Measurements from ENCODE around the gene HDAC9. TPM values are rescaled to one million over a fixed set of nuclear protein-coding genes. Genes with fewer than 3 reads are reported as not detected.

HDAC9 gene
- total RNA-seq, 1 donor from 2014 or later = 28.6 TPM

DNA sequence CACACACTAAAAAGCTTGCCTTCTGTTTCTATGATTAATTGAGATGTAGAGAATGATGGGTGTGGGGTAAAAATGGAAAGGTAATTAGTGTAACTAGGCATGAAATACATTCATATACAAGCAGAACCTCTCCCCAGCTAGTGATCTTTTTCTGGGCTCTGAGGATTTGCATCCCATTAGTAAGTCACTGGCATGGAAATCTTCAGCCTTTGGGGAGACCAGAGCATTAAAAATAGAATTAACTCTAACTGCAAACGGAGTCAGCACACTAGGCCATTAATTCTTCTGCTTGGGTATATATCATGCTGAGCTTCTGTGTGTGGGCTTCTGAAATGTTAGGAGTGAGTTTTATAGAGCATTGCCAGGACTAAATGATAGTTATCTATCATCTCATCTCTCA lies 128.9 kb downstream of the HDAC9 start:
- Histone ChIP-seq H3K9ac (no peak overlapping the region), H3K4me2 (no peak overlapping the region), H3K36me3 (no peaks in the 10 kb centered on the region), H3K4me1 (peaks cover 6% of the 10 kb centered on the region), H3K27me3 (no peaks in the 10 kb centered on the region), H2AFZ (replicated peaks) (no peak overlapping the region), H3K27ac (no peak overlapping the region), H3K79me2 (ENCODE audit: low read depth) (no peaks in the 10 kb centered on the region), H3K4me3 (no peak overlapping the region), H4K20me1 (ENCODE audit: low read depth) (no peaks in the 10 kb centered on the region), H3F3A (ENCODE audit: low read depth) (no peaks in the 10 kb centered on the region), H3K9me3 (ENCODE audit: low read depth) (no peaks in the 10 kb centered on the region)
- H3K4me3 Mint-ChIP-seq = no peak overlapping the region
- H3K27me3 Mint-ChIP-seq (ENCODE audit: insufficient read depth, low read depth) = no peaks in the 10 kb centered on the region
- H3K4me1 Mint-ChIP-seq = peaks cover 12% of the 10 kb centered on the region
- peak; percentile 8 for DNase-seq (ENCODE audit: low spot score)
- TF ChIP-seq, protein P1, sequence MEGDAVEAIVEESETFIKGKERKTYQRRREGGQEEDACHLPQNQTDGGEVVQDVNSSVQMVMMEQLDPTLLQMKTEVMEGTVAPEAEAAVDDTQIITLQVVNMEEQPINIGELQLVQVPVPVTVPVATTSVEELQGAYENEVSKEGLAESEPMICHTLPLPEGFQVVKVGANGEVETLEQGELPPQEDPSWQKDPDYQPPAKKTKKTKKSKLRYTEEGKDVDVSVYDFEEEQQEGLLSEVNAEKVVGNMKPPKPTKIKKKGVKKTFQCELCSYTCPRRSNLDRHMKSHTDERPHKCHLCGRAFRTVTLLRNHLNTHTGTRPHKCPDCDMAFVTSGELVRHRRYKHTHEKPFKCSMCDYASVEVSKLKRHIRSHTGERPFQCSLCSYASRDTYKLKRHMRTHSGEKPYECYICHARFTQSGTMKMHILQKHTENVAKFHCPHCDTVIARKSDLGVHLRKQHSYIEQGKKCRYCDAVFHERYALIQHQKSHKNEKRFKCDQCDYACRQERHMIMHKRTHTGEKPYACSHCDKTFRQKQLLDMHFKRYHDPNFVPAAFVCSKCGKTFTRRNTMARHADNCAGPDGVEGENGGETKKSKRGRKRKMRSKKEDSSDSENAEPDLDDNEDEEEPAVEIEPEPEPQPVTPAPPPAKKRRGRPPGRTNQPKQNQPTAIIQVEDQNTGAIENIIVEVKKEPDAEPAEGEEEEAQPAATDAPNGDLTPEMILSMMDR (IDR thresholded peaks at IDR 0.05) = no peak
- no peak for TF ChIP-seq EZH2phosphoT487 (IDR thresholded peaks at IDR 0.05)
- no peak for TF ChIP-seq EZH2 (IDR thresholded peaks at IDR 0.05)
- no peaks in the 10 kb centered on the region for H3K36me3 Mint-ChIP-seq
- no peak overlapping the region for H3K27ac Mint-ChIP-seq
- no peaks in the 10 kb centered on the region for H3K9me3 Mint-ChIP-seq

DNA sequence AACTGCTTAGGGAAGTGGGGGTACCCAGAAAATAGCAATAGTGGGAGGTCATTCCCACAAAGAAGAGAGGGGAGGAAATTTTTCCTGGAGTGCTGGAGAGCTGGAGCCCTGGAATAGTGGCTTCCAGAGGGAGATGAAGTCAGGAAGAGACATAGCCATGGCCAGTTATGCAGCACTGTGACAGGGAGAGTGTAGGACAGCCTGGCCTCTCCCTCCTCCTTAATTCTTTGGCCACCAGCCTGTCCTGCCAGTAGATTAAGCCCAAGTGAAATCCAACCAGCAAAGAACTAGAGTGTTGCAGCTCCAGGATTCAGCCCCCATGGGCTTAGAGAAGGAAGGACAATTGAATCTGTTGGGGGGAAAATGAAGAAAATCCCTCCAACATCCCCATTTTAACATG lies 130.5 kb downstream of the HDAC9 start:
- Mint-ChIP-seq H3K27me3 (ENCODE audit: insufficient read depth, low read depth) (no peaks in the 10 kb centered on the region), H3K4me3 (no peak overlapping the region), H3K4me1 (peaks cover 12% of the 10 kb centered on the region), H3K36me3 (no peaks in the 10 kb centered on the region), H3K9me3 (no peaks in the 10 kb centered on the region), H3K27ac (no peak overlapping the region)
- no peaks in the 10 kb centered on the region for H4K20me1 ChIP-seq (ENCODE audit: low read depth)
- TF ChIP-seq, protein P1 (IDR thresholded peaks at IDR 0.05) = no peak
- TF ChIP-seq EZH2 (IDR thresholded peaks at IDR 0.05) (no peak), EZH2phosphoT487 (IDR thresholded peaks at IDR 0.05) (no peak)
- no peaks in the 10 kb centered on the region for H3K27me3 ChIP-seq
- no peak overlapping the region for H3K4me2 ChIP-seq
- H3K4me3 ChIP-seq = no peak overlapping the region
- no peak overlapping the region for H2AFZ ChIP-seq (replicated peaks)
- DNase-seq (ENCODE audit: low spot score) = no peak
- H3K4me1 ChIP-seq = peaks cover 6% of the 10 kb centered on the region
- H3K27ac ChIP-seq = no peak overlapping the region
- H3F3A ChIP-seq (ENCODE audit: low read depth) = no peaks in the 10 kb centered on the region
- no peaks in the 10 kb centered on the region for H3K36me3 ChIP-seq
- no peak overlapping the region for H3K9ac ChIP-seq
- H3K9me3 ChIP-seq (ENCODE audit: low read depth) = no peaks in the 10 kb centered on the region
- no peaks in the 10 kb centered on the region for H3K79me2 ChIP-seq (ENCODE audit: low read depth)

DNA sequence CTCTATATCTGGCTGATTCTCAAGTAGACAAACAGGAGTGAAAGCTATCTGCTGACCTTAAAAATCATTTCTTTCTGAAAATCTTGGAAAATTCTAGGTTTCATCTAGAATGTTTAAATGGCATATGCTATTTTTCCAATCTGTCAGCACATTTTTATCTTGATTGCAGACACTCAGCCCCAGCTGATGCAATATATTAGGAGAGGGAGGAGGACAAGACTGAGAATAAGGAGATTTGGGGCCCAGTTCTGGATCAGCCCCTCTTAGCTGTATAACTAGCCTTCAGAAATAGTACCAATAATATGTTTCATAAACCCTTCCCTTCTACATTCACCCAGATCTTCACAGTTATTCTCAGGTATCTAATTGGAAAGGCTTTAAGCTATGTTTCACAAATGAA lies 131.2 kb downstream of the HDAC9 start:
- Mint-ChIP-seq H3K27me3 (ENCODE audit: insufficient read depth, low read depth) (no peaks in the 10 kb centered on the region), H3K36me3 (no peaks in the 10 kb centered on the region), H3K4me1 (peaks cover 12% of the 10 kb centered on the region), H3K27ac (no peak overlapping the region), H3K9me3 (no peaks in the 10 kb centered on the region), H3K4me3 (no peak overlapping the region)
- Histone ChIP-seq H3K4me2 (no peak overlapping the region), H3K36me3 (no peaks in the 10 kb centered on the region), H3K27me3 (no peaks in the 10 kb centered on the region), H4K20me1 (ENCODE audit: low read depth) (no peaks in the 10 kb centered on the region), H2AFZ (replicated peaks) (no peak overlapping the region), H3K4me3 (no peak overlapping the region), H3K27ac (no peak overlapping the region), H3K79me2 (ENCODE audit: low read depth) (no peaks in the 10 kb centered on the region), H3K4me1 (peaks cover 6% of the 10 kb centered on the region), H3K9me3 (ENCODE audit: low read depth) (no peaks in the 10 kb centered on the region), H3K9ac (no peak overlapping the region), H3F3A (ENCODE audit: low read depth) (no peaks in the 10 kb centered on the region)
- TF ChIP-seq, protein P1 (IDR thresholded peaks at IDR 0.05) = no peak
- TF ChIP-seq EZH2phosphoT487 (IDR thresholded peaks at IDR 0.05) (no peak), EZH2 (IDR thresholded peaks at IDR 0.05) (no peak)
- DNase-seq (ENCODE audit: low spot score) = no peak
